ENCODE results near the gene BCL6. TPM values are rescaled to one million over a fixed set of nuclear protein-coding genes. Genes with fewer than 3 reads are reported as not detected.

BCL6 gene
- total RNA-seq, 2 donors from 2014 or later, result 53.0 to 88.6 TPM

DNA sequence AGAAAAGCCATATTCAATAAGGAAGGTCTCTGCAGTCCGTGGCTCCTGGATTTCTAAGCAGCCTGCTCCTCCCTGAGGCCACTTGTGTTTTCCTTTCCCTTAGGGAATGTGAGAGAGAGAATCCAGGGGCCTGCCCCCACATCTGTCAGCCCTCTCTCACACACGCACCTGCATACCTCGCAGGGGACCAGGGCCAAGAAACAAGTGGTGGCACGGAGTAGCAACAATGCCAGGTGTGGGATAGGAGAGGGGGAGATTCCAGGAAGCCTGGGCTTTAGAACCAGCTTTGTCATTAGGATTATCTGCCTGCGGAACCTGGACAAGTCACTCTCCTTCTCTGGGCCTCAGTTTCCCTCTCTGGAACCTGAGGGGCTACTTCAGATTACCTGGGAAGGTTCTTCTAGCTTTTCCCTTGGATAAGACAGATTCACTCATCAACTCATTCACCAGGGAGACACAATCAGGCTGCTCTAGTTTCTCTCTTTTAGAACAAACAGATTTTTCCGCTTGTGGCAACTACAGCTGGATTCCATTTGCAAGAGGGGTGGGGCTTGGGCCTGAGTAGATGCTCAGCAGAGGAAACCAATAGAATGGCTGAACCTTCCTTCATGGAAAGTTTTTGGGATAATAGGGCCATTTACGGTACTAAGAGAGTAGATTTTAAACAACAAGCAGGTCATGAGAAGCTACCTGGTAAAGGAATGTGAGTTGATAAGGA lies 19.5 kb downstream of the BCL6 start:
- no peak for DNase-seq (ENCODE audit: low spot score)
- no peaks in the 10 kb centered on the region for H3K9me3 ChIP-seq
- no peaks in the 10 kb centered on the region for H3K4me1 ChIP-seq
- H3K27me3 ChIP-seq, result no peaks in the 10 kb centered on the region
- H3K27ac ChIP-seq, result no peak overlapping the region
- TF ChIP-seq CTCF (IDR thresholded peaks at IDR 0.05), result no peak
- no peak overlapping the region for H3K4me3 ChIP-seq
- H3K36me3 ChIP-seq, result peaks cover 100% of the 10 kb centered on the region

DNA sequence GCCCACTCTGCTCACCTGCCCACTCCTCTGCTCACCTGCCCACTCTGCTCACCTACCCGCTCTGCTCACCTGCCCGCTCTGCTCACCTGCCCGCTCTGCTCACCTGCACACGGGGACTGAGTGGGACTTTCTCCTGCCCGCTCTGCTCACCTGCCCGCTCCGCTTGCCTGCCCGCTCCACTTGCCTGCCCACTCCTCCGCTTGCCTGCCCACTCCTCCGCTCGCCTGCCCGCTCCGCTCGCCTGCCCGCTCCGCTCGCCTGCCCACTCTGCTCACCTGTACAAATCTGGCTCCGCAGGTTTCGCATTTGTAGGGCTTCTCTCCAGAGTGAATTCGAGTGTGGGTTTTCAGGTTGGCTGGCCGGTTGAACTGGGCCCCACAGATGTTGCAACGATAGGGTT lies 20.0 kb downstream of the BCL6 start:
- Histone ChIP-seq H3K27ac (no peak overlapping the region), H3K4me3 (no peak overlapping the region)
- no peak for DNase-seq (ENCODE audit: low spot score)

GRCh38 chr3:187722206-187722612 lies 23.1 kb downstream of the BCL6 start:
- H3K27ac ChIP-seq, result no peak overlapping the region
- TF ChIP-seq CTCF (IDR thresholded peaks at IDR 0.05), result no peak
- no peaks in the 10 kb centered on the region for H3K27me3 ChIP-seq
- no peak for DNase-seq (ENCODE audit: low spot score)
- H3K36me3 ChIP-seq, result peaks cover 68% of the 10 kb centered on the region
- no peak overlapping the region for H3K4me3 ChIP-seq
- H3K4me1 ChIP-seq, result no peaks in the 10 kb centered on the region
- H3K9me3 ChIP-seq, result no peaks in the 10 kb centered on the region

More for the DNA sequence above, 20.0 kb downstream of the BCL6 start:
- Histone ChIP-seq H3K36me3 (peaks cover 98% of the 10 kb centered on the region), H3K9me3 (no peaks in the 10 kb centered on the region), H3K4me1 (no peaks in the 10 kb centered on the region), H3K27me3 (no peaks in the 10 kb centered on the region)
- no peak for TF ChIP-seq CTCF (IDR thresholded peaks at IDR 0.05)

DNA sequence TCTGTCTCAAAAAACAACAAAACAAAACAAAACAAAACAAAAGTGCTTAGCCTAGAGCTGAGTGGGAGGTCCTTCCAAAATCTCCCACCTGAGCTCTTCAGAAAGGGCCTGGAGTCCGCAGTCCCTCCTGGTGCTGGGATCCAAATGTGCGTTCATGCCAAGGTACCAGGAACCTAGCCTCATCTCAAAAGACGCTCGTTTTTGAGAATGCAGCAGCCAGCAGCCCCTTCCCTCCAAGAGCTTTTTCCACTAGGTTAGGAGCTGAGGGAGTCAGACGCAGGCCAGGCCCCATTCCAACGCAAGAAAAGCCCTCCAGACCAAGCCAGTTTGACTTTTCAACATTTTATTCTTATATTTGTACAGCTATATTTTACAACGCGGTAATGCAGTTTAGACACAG lies 24.2 kb downstream of the BCL6 start:
- Histone ChIP-seq H3K36me3 (peaks cover 56% of the 10 kb centered on the region), H3K27me3 (no peaks in the 10 kb centered on the region), H3K4me3 (no peak overlapping the region), H3K27ac (no peak overlapping the region), H3K9me3 (no peaks in the 10 kb centered on the region), H3K4me1 (no peaks in the 10 kb centered on the region)
- no peak for TF ChIP-seq CTCF (IDR thresholded peaks at IDR 0.05)
- DNase-seq (ENCODE audit: low spot score), result no peak

- no peak overlapping the region for H3K4me3 ChIP-seq
- H3K4me1 ChIP-seq, result no peaks in the 10 kb centered on the region
- no peaks in the 10 kb centered on the region for H3K27me3 ChIP-seq
- no peaks in the 10 kb centered on the region for H3K9me3 ChIP-seq
- TF ChIP-seq CTCF (IDR thresholded peaks at IDR 0.05), result no peak
- H3K27ac ChIP-seq, result peak overlapping the region in 1 of 2 donors; percentile 2
- no peak for DNase-seq (ENCODE audit: low spot score)
- peaks cover 48% of the 10 kb centered on the region for H3K36me3 ChIP-seq
Measured at GRCh38 chr3:187720337-187720670, 25.0 kb downstream of the BCL6 start.

Measured in right atrium auricular region (tissue), 2 donors.